Stimulated activated CD4-positive, alpha-beta T cell treated with anti-CD3 and anti-CD28 coated beads, Interleukin-15, amount 100 ng/mL, for 24 hours (primary cell): Measurements from ENCODE around the gene COL27A1.
"Not testable (repeated sequence)": the region's sequence is repeated elsewhere in the genome, so short reads cannot be mapped to it uniquely, and the experiment has no call there.

Experiments
- DNase-seq: peaks from one replicate; pipeline ENCODE4 v3.0.0-alpha.2; 2020

COL27A1 gene

GRCh38 chr9:114123031-114123977 is 32.0 kb upstream of the COL27A1 start:
- no peak for DNase-seq

GRCh38 chr9:114124138-114124537 is 31.2 kb upstream of the COL27A1 start:
- no peak for DNase-seq

- no peak for DNase-seq
Measured at GRCh38 chr9:114124666-114125475, 30.5 kb upstream of the COL27A1 start.

- no peak for DNase-seq
Measured at GRCh38 chr9:114125476-114126013, 29.8 kb upstream of the COL27A1 start.

- DNase-seq: no peak
Measured at GRCh38 chr9:114126247-114127060, 28.9 kb upstream of the COL27A1 start.

GRCh38 chr9:114128759-114129158 is 26.6 kb upstream of the COL27A1 start:
- DNase-seq: not testable (repeated sequence)

- no peak for DNase-seq
Measured at GRCh38 chr9:114130141-114130540, 25.2 kb upstream of the COL27A1 start.

GRCh38 chr9:114130624-114131277 is 24.6 kb upstream of the COL27A1 start:
- DNase-seq: no peak

GRCh38 chr9:114131808-114132549 is 23.4 kb upstream of the COL27A1 start:
- DNase-seq: no peak

GRCh38 chr9:114132550-114132918 is 22.8 kb upstream of the COL27A1 start:
- no peak for DNase-seq

GRCh38 chr9:114134827-114135396 is 20.4 kb upstream of the COL27A1 start:
- DNase-seq: no peak

GRCh38 chr9:114137831-114138230 is 17.5 kb upstream of the COL27A1 start:
- no peak for DNase-seq

GRCh38 chr9:114138552-114138971 is 16.8 kb upstream of the COL27A1 start:
- no peak for DNase-seq

- no peak for DNase-seq
Measured at GRCh38 chr9:114139071-114139470, 16.3 kb upstream of the COL27A1 start.

GRCh38 chr9:114140401-114140800 is 14.9 kb upstream of the COL27A1 start:
- DNase-seq: no peak

- no peak for DNase-seq
Measured at GRCh38 chr9:114140850-114141249, 14.5 kb upstream of the COL27A1 start.

GRCh38 chr9:114141553-114142402 is 13.6 kb upstream of the COL27A1 start:
- DNase-seq: no peak

GRCh38 chr9:114143234-114143633 is 12.1 kb upstream of the COL27A1 start:
- DNase-seq: no peak

- no peak for DNase-seq
Measured at GRCh38 chr9:114146735-114147134, 8.6 kb upstream of the COL27A1 start.

- DNase-seq: no peak
Measured at GRCh38 chr9:114149181-114149580, 6.2 kb upstream of the COL27A1 start.
